Naive thymus-derived CD8-positive, alpha-beta T cell (primary cell): Measurements from ENCODE around the gene PPP1R3C. TPM values are rescaled to one million over a fixed set of nuclear protein-coding genes. Genes with fewer than 3 reads are reported as not detected.

Experiments
- ATAC-seq, 2 donors: fragments of 150-1000 bp; cut with Tn5 transposase in 1 of 2; sonication (Bioruptor Pico), chemical (Tn5 transposase) in 1 of 2; 1 replicate in 1 of 2; 2 replicates in 1 of 2; pipeline ENCODE4 v1.10.0; 2021; ENCODE audit warnings: mild to moderate bottlenecking in 2 of 2, moderate library complexity in 2 of 2
- POLR2A ChIA-PET: fragments of 350-600 bp; sonication (Branson Sonifier 250); formaldehyde crosslinking; loops from one replicate; lab custom pipeline; 2021; ENCODE audit warnings: antibody characterized with exemption; lab: Charles Lee
- DNase-seq, 10 donors: peaks; one replicate each; pipeline versions ENCODE4 v3.0.0 to v3.0.0-alpha.2; 2020 to 2022
- H3K27ac Mint-ChIP-seq, 10 donors: one replicate each; pipeline ENCODE4 v1.8.0; 2020 to 2022; ENCODE audit warnings: mild to moderate bottlenecking in 10 of 10, mixed read lengths in 10 of 10, moderate library complexity in 4 of 10, inconsistent platforms in 1 of 10
- H3K27me3 Mint-ChIP-seq, 5 donors: one replicate each; pipeline ENCODE4 v1.8.0; 2021 to 2022; ENCODE audit warnings: mixed read lengths in 5 of 5
- H3K36me3 Mint-ChIP-seq, 3 donors: one replicate each; pipeline ENCODE4 v1.8.0; 2020 to 2022; ENCODE audit warnings: mixed read lengths in 3 of 3, mild to moderate bottlenecking in 2 of 3, inconsistent platforms in 1 of 3
- H3K4me1 Mint-ChIP-seq, 4 donors: one replicate each; pipeline ENCODE4 v1.8.0; 2021 to 2022; ENCODE audit warnings: mixed read lengths in 4 of 4
- H3K4me3 Mint-ChIP-seq, 10 donors: one replicate each; pipeline ENCODE4 v1.8.0; 2020 to 2022; ENCODE audit warnings: mild to moderate bottlenecking in 10 of 10, mixed read lengths in 10 of 10, moderate library complexity in 6 of 10, inconsistent platforms in 1 of 10
- H3K9me3 Mint-ChIP-seq, 9 donors: one replicate each; pipeline ENCODE4 v1.8.0; 2020 to 2022; ENCODE audit warnings: mixed read lengths in 9 of 9, mild to moderate bottlenecking in 3 of 9, inconsistent platforms in 1 of 9, moderate library complexity in 1 of 9
- polyA plus RNA-seq, 3 donors: library from polyadenylated mRNA; unstranded; fragments of 300-500 nt; fragmentation: Illumina TruSeq; gene quantifications; one replicate each; pipeline ENCODE4 v1.2.3, GENCODE V29; 2021
- total RNA-seq, 8 experiments: library from RNA in 2 of 8; stranded (reverse) in 2 of 8; gene quantifications; one replicate each; pipeline ENCODE4 v1.2.3 and lab custom pipeline; 2021 to 2026

The PPP1R3C gene
- total and polyA plus RNA-seq, 5 experiments from 2014 or later = not detected

GRCh38 chr10:91591797-91592174 is 41.1 kb downstream of the PPP1R3C start:
- Mint-ChIP-seq H3K9me3 (no peaks in the 10 kb centered on the region), H3K27me3 (peaks cover 4 to 40% (median 21%) of the 10 kb centered on the region in 5 donors), H3K36me3 (no peaks in the 10 kb centered on the region), H3K27ac (peak overlapping the region in 1 of 10 donors; percentile 47), H3K4me1 (no peaks in the 10 kb centered on the region), H3K4me3 (no peak overlapping the region)
- POLR2A ChIA-PET = no interaction called here
- ATAC-seq (no peak), DNase-seq (no peak)

GRCh38 chr10:91590904-91591796 is 41.7 kb downstream of the PPP1R3C start:
- H3K27ac Mint-ChIP-seq = peak overlapping the region in 1 of 10 donors; percentile 47
- DNase-seq = no peak
- no peaks in the 10 kb centered on the region for H3K9me3 Mint-ChIP-seq
- ATAC-seq = no peak
- H3K36me3 Mint-ChIP-seq = no peaks in the 10 kb centered on the region
- peaks cover 4 to 47% (median 23%) of the 10 kb centered on the region in 5 donors for H3K27me3 Mint-ChIP-seq
- POLR2A ChIA-PET = no interaction called here
- no peaks in the 10 kb centered on the region for H3K4me1 Mint-ChIP-seq
- H3K4me3 Mint-ChIP-seq = no peak overlapping the region

GRCh38 chr10:91590142-91590903 is 42.5 kb downstream of the PPP1R3C start:
- H3K36me3 Mint-ChIP-seq = no peaks in the 10 kb centered on the region
- H3K4me3 Mint-ChIP-seq = no peak overlapping the region
- no peak overlapping the region for H3K27ac Mint-ChIP-seq
- DNase-seq (no peak), ATAC-seq (no peak)
- no peaks in the 10 kb centered on the region for H3K9me3 Mint-ChIP-seq
- POLR2A ChIA-PET = no interaction called here
- H3K27me3 Mint-ChIP-seq = peaks cover 6 to 52% (median 20%) of the 10 kb centered on the region in 5 donors
- no peaks in the 10 kb centered on the region for H3K4me1 Mint-ChIP-seq

- H3K27me3 Mint-ChIP-seq = peaks cover 8 to 52% (median 22%) of the 10 kb centered on the region in 5 donors
- POLR2A ChIA-PET = interaction anchor here (0.6 kb wide), 1 partner anchor 108 kb away, joined by 3 read pairs; no protein-coding TSS in a partner anchor
Measured at GRCh38 chr10:91589658-91590035, 43.2 kb downstream of the PPP1R3C start.

GRCh38 chr10:91589015-91589657 is 43.7 kb downstream of the PPP1R3C start:
- H3K36me3 Mint-ChIP-seq = no peaks in the 10 kb centered on the region
- DNase-seq (no peak), ATAC-seq (no peak)
- H3K4me1 Mint-ChIP-seq = no peaks in the 10 kb centered on the region
- H3K27ac Mint-ChIP-seq = no peak overlapping the region
- peaks cover 9 to 52% (median 25%) of the 10 kb centered on the region in 5 donors for H3K27me3 Mint-ChIP-seq
- POLR2A ChIA-PET = interaction anchor here (0.6 kb wide), 1 partner anchor 108 kb away, joined by 3 read pairs; no protein-coding TSS in a partner anchor
- no peak overlapping the region for H3K4me3 Mint-ChIP-seq
- peaks cover 0 to 2% (median 0%) of the 10 kb centered on the region in 9 donors for H3K9me3 Mint-ChIP-seq

More at GRCh38 chr10:91589658-91590035, 43.2 kb downstream of the PPP1R3C start:
- H3K4me3 Mint-ChIP-seq = no peak overlapping the region
- ATAC-seq (no peak), DNase-seq (no peak)
- H3K36me3 Mint-ChIP-seq = no peaks in the 10 kb centered on the region
- no peaks in the 10 kb centered on the region for H3K4me1 Mint-ChIP-seq
- H3K9me3 Mint-ChIP-seq = peaks cover 0 to 2% (median 0%) of the 10 kb centered on the region in 9 donors
- no peak overlapping the region for H3K27ac Mint-ChIP-seq

- H3K9me3 Mint-ChIP-seq = peaks cover 0 to 2% (median 0%) of the 10 kb centered on the region in 9 donors
- no peak overlapping the region for H3K4me3 Mint-ChIP-seq
- H3K36me3 Mint-ChIP-seq = no peaks in the 10 kb centered on the region
- H3K4me1 Mint-ChIP-seq = no peaks in the 10 kb centered on the region
- POLR2A ChIA-PET = no interaction called here
- peaks cover 9 to 44% (median 21%) of the 10 kb centered on the region in 5 donors for H3K27me3 Mint-ChIP-seq
- DNase-seq = no peak
- ATAC-seq = no peak
- H3K27ac Mint-ChIP-seq = peak overlapping the region in 1 of 10 donors; percentile 6
Measured at GRCh38 chr10:91587710-91588638, 44.9 kb downstream of the PPP1R3C start.

GRCh38 chr10:91582153-91582554 is 50.7 kb downstream of the PPP1R3C start:
- H3K4me3 Mint-ChIP-seq = no peak overlapping the region
- peaks cover 0 to 4% (median 0%) of the 10 kb centered on the region in 3 donors for H3K36me3 Mint-ChIP-seq
- H3K27ac Mint-ChIP-seq = no peak overlapping the region
- no peak for ATAC-seq
- H3K27me3 Mint-ChIP-seq = peaks cover 4 to 13% (median 11%) of the 10 kb centered on the region in 5 donors
- peaks cover 0 to 7% (median 3%) of the 10 kb centered on the region in 9 donors for H3K9me3 Mint-ChIP-seq
- POLR2A ChIA-PET = no interaction called here
- no peak for DNase-seq
- no peaks in the 10 kb centered on the region for H3K4me1 Mint-ChIP-seq

- Mint-ChIP-seq H3K9me3 (peaks cover 0 to 7% (median 3%) of the 10 kb centered on the region in 9 donors), H3K4me1 (no peaks in the 10 kb centered on the region), H3K27ac (no peak overlapping the region), H3K36me3 (peaks cover 0 to 4% (median 0%) of the 10 kb centered on the region in 3 donors), H3K4me3 (no peak overlapping the region), H3K27me3 (peaks cover 0 to 15% (median 6%) of the 10 kb centered on the region in 5 donors)
- no peak for DNase-seq
- no peak for ATAC-seq
- POLR2A ChIA-PET = no interaction called here
Measured at GRCh38 chr10:91579329-91579985, 53.4 kb downstream of the PPP1R3C start.

Other genes starting within 250 kb of the PPP1R3C start
- 1 to 10 TPM; 4.8 to 6.7 TPM for gene HECTD2, start 222.7 kb downstream of the PPP1R3C start, total RNA-seq
- gene HECTD2, start 222.7 kb downstream of the PPP1R3C start, polyA plus RNA-seq = under 1 TPM; 0.35 to 0.62 (median 0.47) TPM
- 10 to 100 TPM; 57.0 to 57.7 TPM for gene TNKS2, start 165.4 kb upstream of the PPP1R3C start, total RNA-seq
- gene TNKS2, start 165.4 kb upstream of the PPP1R3C start, polyA plus RNA-seq = 10 to 100 TPM; 15.2 to 25.4 (median 18.6) TPM